Measurements from ENCODE around the gene SH3BP5. TPM values are rescaled to one million over a fixed set of nuclear protein-coding genes. Genes with fewer than 3 reads are reported as not detected.

SH3BP5 gene
- total and polyA plus RNA-seq, 2 experiments from 2014 or later, result 37.8 to 39.2 TPM

DNA sequence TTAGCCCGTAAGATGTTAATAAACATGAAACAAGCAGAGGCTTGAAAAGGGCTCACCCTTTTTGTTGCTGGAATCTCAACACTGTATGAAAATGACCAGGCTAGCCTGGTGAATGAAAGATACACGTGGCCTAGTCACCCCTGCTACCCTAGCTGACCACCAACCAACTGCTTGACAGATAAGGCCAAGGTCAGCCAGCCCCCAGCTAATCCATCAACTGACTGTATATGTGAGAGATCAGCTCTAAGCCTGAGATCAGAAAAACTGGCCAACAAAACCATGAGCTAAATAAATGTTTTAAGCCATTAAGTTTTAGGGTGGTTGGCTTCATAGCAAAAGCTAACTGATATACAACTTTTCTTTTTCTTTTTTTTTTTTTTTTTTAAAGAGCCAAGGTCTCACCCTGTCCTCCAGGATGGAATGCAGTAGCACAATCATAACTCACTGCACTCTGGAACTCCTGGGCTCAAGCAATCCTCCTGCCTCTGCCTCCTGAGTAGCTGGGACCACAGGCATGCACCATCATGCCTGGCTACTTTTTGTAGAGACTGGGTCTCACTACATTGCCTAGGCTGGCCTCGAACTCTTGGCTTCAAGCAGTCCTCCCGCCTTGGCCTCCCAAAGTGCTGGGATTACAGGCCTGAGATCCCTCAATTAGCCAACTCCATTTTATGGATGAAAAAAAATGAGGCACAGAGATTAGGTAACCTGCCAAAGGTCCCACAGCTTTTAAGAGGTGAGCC is 34.6 kb downstream of the SH3BP5 start:
- Histone ChIP-seq H3K79me2 (ENCODE audit: insufficient read depth) (peaks cover 86% of the 10 kb centered on the region), H4K20me1 (ENCODE audit: insufficient read depth) (no peaks in the 10 kb centered on the region), H3K9me2 (ENCODE audit: insufficient read depth) (no peaks in the 10 kb centered on the region), H3F3A (ENCODE audit: insufficient read depth) (peaks cover 39% of the 10 kb centered on the region), H3K9ac (no peak overlapping the region), H3K4me1 (ENCODE audit: insufficient read depth) (peaks cover 19% of the 10 kb centered on the region), H3K9me3 (ENCODE audit: low read depth) (no peaks in the 10 kb centered on the region), H2AFZ (no peak overlapping the region), H3K4me2 (ENCODE audit: unreplicated experiment) (no peak overlapping the region), H3K27ac (no peak overlapping the region), H3K36me3 (ENCODE audit: low read depth) (peaks cover 10% of the 10 kb centered on the region; the same call in 1 of the 2 replicates), H3K4me3 (no peak overlapping the region), H3K27me3 (replicated peaks; ENCODE audit: insufficient read depth) (no peaks in the 10 kb centered on the region)
- in situ Hi-C loops (cut with MboI), result no loop called here
- TF ChIP-seq EZH2phosphoT487 (IDR thresholded peaks at IDR 0.05; ENCODE audit: insufficient read depth, low read depth) (no peak), EZH2 (IDR thresholded peaks at IDR 0.05; ENCODE audit: insufficient read depth, poor library complexity, severe bottlenecking) (no peak)
- no peak for DNase-seq
- 77 to 80% methylated on average over 4 of the region's 4 CpGs for WGBS, 2 experiments (ENCODE audit: low coverage in 1 of 2, low lambda C conversion rate in 2 of 2, missing lambda C conversion rate in 2 of 2)

DNA sequence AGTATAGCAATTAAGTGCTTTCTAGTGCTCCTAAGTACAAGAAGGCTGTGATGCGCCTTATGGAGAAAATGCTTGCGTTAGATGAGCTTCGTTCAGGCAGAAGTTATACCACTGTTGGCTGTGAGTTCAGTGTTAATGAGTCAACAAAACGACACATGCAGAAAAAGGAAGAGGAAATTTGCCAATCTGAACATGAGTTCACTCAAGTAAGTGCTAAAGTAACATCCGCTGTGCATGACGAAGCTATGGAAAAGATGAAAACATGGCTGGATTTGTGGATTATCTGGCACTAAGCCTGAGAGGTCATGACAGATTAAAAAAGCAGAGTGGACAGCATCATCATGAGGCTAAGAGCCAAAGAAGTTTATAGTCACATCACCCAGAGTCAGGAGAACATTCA is 36.9 kb downstream of the SH3BP5 start:
- peaks cover 86% of the 10 kb centered on the region for H3K79me2 ChIP-seq (ENCODE audit: insufficient read depth)
- H3K4me3 ChIP-seq, result peak overlapping the region; percentile 11; the same call in 1 of the 2 replicates
- in situ Hi-C loops (cut with MboI), result no loop called here
- H3K9ac ChIP-seq, result peak overlapping the region; percentile 52
- H4K20me1 ChIP-seq (ENCODE audit: insufficient read depth), result no peaks in the 10 kb centered on the region
- no peaks in the 10 kb centered on the region for H3K9me3 ChIP-seq (ENCODE audit: low read depth)
- 4 to 11% methylated on average over 6 of the region's 6 CpGs for WGBS, 2 experiments (ENCODE audit: low coverage in 1 of 2, low lambda C conversion rate in 2 of 2, missing lambda C conversion rate in 2 of 2)
- no peak for TF ChIP-seq EZH2 (IDR thresholded peaks at IDR 0.05; ENCODE audit: insufficient read depth, poor library complexity, severe bottlenecking)
- no peak for TF ChIP-seq EZH2phosphoT487 (IDR thresholded peaks at IDR 0.05; ENCODE audit: insufficient read depth, low read depth)
- H3K36me3 ChIP-seq (ENCODE audit: low read depth), result peaks cover 7% of the 10 kb centered on the region
- peaks cover 14% of the 10 kb centered on the region for H3K4me1 ChIP-seq (ENCODE audit: insufficient read depth)
- H2AFZ ChIP-seq, result no peak overlapping the region
- no peaks in the 10 kb centered on the region for H3K9me2 ChIP-seq (ENCODE audit: insufficient read depth)
- peak overlapping the region; percentile 76 for H3K27ac ChIP-seq
- peak; percentile 98 for DNase-seq
- peaks cover 33% of the 10 kb centered on the region for H3F3A ChIP-seq (ENCODE audit: insufficient read depth)
- H3K27me3 ChIP-seq (replicated peaks; ENCODE audit: insufficient read depth), result no peaks in the 10 kb centered on the region
- peak overlapping the region; percentile 49 for H3K4me2 ChIP-seq (ENCODE audit: unreplicated experiment)

DNA sequence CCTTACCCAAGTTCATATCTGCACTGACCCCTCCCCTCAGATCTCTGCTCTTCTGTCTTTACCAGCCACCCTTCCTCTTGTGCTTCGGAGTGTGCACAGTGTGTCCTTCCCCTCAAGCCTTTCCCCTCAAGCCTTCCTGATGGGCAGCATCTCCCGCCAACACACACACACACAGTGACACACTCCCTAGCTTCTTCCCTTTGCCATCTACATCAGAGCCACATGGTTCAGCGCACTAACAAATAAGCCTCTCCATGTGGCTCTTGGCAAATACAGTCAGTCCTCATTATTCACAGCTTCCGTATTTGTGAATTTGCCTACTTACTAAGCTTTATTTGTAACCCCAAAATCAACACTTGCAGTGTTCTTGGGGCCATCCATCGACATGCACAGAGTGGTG is 37.5 kb downstream of the SH3BP5 start:
- 63 to 67% methylated on average over 5 of the region's 5 CpGs for WGBS, 2 experiments (ENCODE audit: low coverage in 1 of 2, low lambda C conversion rate in 2 of 2, missing lambda C conversion rate in 2 of 2)
- Histone ChIP-seq H3K27me3 (replicated peaks; ENCODE audit: insufficient read depth) (no peaks in the 10 kb centered on the region), H3K79me2 (ENCODE audit: insufficient read depth) (peaks cover 86% of the 10 kb centered on the region), H3K9ac (peak overlapping the region; percentile 52), H3K4me3 (peak overlapping the region; percentile 11; the same call in 1 of the 2 replicates), H3K9me2 (ENCODE audit: insufficient read depth) (no peaks in the 10 kb centered on the region), H3F3A (ENCODE audit: insufficient read depth) (peaks cover 28% of the 10 kb centered on the region), H4K20me1 (ENCODE audit: insufficient read depth) (no peaks in the 10 kb centered on the region), H3K27ac (peak overlapping the region; percentile 76), H3K36me3 (ENCODE audit: low read depth) (peaks cover 7% of the 10 kb centered on the region), H2AFZ (no peak overlapping the region), H3K4me1 (ENCODE audit: insufficient read depth) (peaks cover 12% of the 10 kb centered on the region), H3K4me2 (ENCODE audit: unreplicated experiment) (peak overlapping the region; percentile 49), H3K9me3 (ENCODE audit: low read depth) (no peaks in the 10 kb centered on the region)
- peak; percentile 55 for DNase-seq
- in situ Hi-C loops (cut with MboI), result no loop called here
- TF ChIP-seq EZH2phosphoT487 (IDR thresholded peaks at IDR 0.05; ENCODE audit: insufficient read depth, low read depth), result no peak
- no peak for TF ChIP-seq EZH2 (IDR thresholded peaks at IDR 0.05; ENCODE audit: insufficient read depth, poor library complexity, severe bottlenecking)

DNA sequence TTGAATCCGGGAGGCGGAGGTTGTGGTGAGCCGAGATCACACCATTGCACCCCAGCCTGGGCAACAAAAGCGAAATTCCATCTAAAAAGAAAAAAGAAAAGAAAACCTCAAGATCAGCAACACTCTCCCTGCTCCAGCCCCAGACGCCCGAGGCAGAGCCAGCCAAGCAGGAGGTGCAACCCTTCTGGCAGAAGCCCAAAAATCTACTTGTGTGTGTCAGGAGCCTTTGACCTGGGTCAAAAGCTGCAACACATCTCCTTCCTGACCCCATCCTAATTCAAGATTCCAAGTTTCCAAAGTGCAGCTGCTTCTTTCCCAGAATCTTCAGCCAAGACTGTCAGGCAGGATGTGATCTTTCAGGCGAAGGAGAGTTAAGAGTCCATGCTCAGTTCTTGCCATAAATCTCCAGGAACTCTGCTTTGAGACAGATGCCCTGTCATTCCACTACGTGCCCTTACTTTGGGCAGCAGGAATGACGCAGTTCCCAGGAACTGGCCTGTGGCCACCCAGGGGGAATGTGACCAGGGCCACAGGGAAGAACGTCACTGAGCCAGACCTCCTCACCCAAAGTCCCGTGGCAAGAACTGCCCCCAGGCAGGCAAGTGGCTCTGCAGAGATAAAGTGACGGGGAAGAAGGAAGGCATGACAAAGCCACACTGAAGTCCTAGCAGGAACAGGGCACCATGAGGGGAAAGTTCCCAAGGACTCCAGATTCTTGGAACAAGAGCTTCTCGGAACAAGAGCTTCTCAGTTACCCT is 39.4 kb downstream of the SH3BP5 start:
- Histone ChIP-seq H4K20me1 (ENCODE audit: insufficient read depth) (no peaks in the 10 kb centered on the region), H3K4me1 (ENCODE audit: insufficient read depth) (peaks cover 12% of the 10 kb centered on the region), H3K4me2 (ENCODE audit: unreplicated experiment) (no peak overlapping the region), H2AFZ (no peak overlapping the region), H3K4me3 (no peak overlapping the region), H3K9ac (no peak overlapping the region), H3K27me3 (replicated peaks; ENCODE audit: insufficient read depth) (no peaks in the 10 kb centered on the region), H3K9me2 (ENCODE audit: insufficient read depth) (no peaks in the 10 kb centered on the region), H3K9me3 (ENCODE audit: low read depth) (no peaks in the 10 kb centered on the region), H3F3A (ENCODE audit: insufficient read depth) (peaks cover 25% of the 10 kb centered on the region), H3K27ac (no peak overlapping the region), H3K36me3 (ENCODE audit: low read depth) (peaks cover 7% of the 10 kb centered on the region), H3K79me2 (ENCODE audit: insufficient read depth) (peaks cover 86% of the 10 kb centered on the region)
- TF ChIP-seq EZH2phosphoT487 (IDR thresholded peaks at IDR 0.05; ENCODE audit: insufficient read depth, low read depth), result no peak
- no peak for TF ChIP-seq EZH2 (IDR thresholded peaks at IDR 0.05; ENCODE audit: insufficient read depth, poor library complexity, severe bottlenecking)
- in situ Hi-C loops (cut with MboI), result no loop called here
- WGBS, 2 experiments (ENCODE audit: low coverage in 1 of 2, low lambda C conversion rate in 2 of 2, missing lambda C conversion rate in 2 of 2), result 69 to 70% methylated on average over 13 of the region's 13 CpGs
- no peak for DNase-seq
